ENCODE results near the gene SLAMF8.

The SLAMF8 gene

GRCh38 chr1:159826441-159827101 lies at the start of gene SLAMF8:
Gene SLAMF8, plus strand, starts transcription at chr1:159826873. Its CDS starts 26 bp downstream, at chr1:159826899.
- peak; percentile 16 to 38 for DNase-seq

DNA sequence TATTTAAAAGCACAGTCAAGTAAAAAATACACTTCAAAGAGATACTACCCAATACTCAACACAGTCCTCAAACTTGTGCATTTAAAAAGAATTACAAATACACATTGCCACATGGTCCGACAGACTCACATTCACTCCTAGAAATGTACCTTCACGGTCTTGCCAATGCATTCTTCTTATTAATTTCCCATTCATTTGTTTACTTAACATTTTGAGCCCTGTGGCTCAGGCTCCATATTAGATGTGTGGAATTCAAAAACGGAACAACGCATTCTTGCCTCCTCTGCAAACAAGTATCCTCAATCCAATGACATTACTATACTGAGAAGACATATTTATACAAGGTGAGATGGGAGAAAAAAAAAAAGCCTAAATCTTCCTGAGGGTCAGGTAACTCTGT lies 48.4 kb upstream of the SLAMF8 start:
- DNase-seq: no peak

DNA sequence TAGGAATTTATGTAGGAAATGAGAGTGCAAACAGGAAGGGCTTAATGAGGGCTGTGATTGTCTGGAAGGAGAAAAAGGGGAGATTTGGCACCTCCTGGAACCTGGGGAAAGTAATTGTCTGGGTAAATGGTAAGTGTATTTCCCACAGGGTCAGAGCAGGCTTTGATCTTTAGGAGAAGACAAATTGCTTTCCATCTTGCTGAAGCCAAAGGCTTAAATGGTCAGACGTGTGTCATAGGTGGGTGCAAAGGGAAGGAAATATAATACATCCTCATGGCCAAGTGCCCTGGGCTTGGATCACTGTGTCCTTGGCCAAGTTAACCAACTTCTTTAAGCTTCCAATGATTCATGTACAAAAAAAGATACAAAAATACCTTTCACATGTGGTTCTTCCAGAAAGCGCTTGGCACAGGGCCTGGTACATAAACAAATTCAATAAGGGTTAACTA lies 47.2 kb upstream of the SLAMF8 start:
- DNase-seq: no peak

DNA sequence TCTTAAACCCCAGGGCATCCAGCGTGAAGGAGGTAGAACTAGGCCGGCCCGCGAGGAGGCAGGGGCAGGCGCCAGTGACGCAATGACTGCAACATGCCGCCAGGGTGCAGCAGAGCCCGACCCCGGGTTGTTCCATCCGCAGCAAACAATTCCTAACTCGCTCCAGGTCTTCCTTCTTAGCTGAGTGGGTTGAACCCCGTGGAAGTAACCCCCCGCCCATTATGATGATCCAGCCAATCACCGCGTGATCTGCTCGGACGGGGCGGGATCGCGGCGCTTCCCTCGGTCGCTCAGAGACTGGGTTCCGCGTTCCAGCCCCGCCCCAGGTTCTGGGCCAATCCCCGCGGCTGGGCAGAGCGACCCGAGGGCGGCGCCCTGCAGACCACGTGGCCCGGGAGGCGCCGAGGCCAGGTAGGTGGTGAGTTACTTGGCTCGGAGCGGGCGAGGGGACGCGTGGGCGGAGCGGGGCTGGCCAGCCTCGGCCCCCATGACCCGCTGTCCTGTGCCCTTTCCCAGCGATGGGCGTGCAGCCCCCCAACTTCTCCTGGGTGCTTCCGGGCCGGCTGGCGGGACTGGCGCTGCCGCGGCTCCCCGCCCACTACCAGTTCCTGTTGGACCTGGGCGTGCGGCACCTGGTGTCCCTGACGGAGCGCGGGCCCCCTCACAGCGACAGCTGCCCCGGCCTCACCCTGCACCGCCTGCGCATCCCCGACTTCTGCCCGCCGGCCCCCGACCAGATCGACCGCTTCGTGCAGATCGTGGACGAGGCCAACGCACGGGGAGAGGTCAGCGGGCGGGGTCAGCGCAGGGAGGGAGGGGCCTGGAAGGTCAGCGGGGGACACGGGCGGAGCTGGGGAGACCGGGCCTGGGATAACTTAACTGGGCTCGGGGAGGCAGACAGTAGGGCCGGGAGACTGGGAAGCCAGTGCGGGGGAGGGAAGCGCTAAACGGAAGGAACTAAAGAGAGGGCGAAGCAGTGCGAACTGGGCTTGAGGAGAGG lies 45.8 kb upstream of the SLAMF8 start, which contains the start of gene DUSP23:
TSS of gene DUSP23 (plus strand) at position 380 of the 1,000 bp plus-strand sequence. CDS start at position 519, 139 bp downstream.
- DNase-seq: no peak

GRCh38 chr1:159781992-159782391 lies 44.7 kb upstream of the SLAMF8 start:
- DNase-seq: no peak

- no peak for DNase-seq
Observed at GRCh38 chr1:159783724-159784123, 42.9 kb upstream of the SLAMF8 start.

- DNase-seq: no peak
Observed at GRCh38 chr1:159786465-159786864, 40.2 kb upstream of the SLAMF8 start.

GRCh38 chr1:159786966-159787365 lies 39.7 kb upstream of the SLAMF8 start:
- no peak for DNase-seq

- peak in 1 of 2 experiments; percentile 2 for DNase-seq
Observed at GRCh38 chr1:159790237-159790917, 36.3 kb upstream of the SLAMF8 start.

DNA sequence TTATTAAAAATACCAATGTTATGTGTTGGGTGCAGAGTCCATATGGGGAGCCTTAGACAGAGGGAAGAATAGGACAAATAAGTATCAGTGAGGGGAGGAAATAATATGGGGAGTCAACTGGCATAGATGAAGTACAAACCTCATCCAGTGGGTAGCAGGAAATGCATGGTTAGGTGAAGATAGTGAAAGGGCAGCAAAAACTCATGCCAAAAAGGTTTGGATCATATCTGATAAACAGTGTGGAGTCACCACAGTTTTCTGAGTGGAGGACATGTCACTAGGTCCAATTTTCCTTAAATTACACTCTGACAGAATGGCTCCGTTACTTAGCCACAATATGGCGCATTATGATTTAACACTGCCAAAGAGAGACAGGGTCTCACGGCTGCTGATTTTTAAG lies 35.6 kb upstream of the SLAMF8 start:
- no peak for DNase-seq

GRCh38 chr1:159791461-159791860 lies 35.2 kb upstream of the SLAMF8 start:
- no peak for DNase-seq

- no peak for DNase-seq
Observed at GRCh38 chr1:159795534-159795933, 31.1 kb upstream of the SLAMF8 start.

GRCh38 chr1:159798893-159799292 lies 27.8 kb upstream of the SLAMF8 start:
- peak; percentile 70 to 71 for DNase-seq

DNA sequence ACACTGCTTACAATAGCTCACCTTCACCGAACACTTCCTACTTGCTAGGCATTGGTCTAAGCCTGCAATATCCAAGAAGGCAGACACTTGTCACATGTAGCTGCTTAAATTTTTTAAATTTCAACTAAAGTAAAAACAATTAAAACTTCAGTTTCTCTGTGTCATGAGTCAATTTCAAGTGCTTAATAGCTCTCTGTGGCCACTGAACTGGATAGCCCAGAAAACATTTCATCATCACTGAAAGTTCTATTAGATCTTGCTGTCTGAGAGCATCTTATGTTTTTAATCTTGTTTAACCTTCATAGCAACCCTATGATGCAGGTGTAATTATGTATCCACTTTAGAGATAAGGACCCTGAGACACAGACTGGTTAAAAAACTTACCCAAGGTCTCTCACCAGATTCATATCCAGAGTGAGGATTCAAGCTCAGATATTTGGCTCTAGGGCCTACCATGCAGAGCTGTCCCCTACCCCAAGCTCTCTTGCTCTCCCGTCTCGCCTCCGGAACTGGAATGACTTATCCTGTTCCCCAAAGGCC lies 27.2 kb upstream of the SLAMF8 start:
- no peak for DNase-seq

- DNase-seq: peak in 1 of 2 experiments; percentile 10
Observed at GRCh38 chr1:159800177-159800930, 26.3 kb upstream of the SLAMF8 start.

DNA sequence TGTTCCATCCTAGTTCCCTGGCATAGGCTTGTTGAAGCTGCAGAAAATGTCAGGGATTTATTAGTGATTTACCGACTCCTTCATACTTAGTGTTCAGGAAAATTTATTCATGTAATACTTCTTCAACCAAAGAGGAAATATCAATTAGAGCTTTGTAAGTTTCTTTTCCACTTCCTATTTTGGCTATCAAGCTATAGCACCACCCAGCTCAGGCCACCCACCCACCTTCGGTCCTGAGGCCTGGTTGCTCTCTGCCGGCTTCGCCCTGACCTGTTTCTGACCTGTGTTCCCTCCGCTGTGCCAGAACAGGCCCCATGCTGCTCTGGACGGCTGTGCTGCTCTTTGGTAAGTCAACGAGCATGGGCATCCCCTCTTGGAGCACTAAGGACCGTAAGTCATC lies 24.6 kb upstream of the SLAMF8 start, which contains the start of gene FCRL6:
TSS of gene FCRL6 (plus strand) at position 250 of the 400 bp plus-strand sequence. CDS start at position 315, 65 bp downstream.
- DNase-seq: no peak

- no peak for DNase-seq
Observed at GRCh38 chr1:159803956-159804689, 22.6 kb upstream of the SLAMF8 start.

- no peak for DNase-seq
Observed at GRCh38 chr1:159804924-159805323, 21.7 kb upstream of the SLAMF8 start.

- no peak for DNase-seq
Observed at GRCh38 chr1:159815926-159816325, 10.7 kb upstream of the SLAMF8 start.

DNA sequence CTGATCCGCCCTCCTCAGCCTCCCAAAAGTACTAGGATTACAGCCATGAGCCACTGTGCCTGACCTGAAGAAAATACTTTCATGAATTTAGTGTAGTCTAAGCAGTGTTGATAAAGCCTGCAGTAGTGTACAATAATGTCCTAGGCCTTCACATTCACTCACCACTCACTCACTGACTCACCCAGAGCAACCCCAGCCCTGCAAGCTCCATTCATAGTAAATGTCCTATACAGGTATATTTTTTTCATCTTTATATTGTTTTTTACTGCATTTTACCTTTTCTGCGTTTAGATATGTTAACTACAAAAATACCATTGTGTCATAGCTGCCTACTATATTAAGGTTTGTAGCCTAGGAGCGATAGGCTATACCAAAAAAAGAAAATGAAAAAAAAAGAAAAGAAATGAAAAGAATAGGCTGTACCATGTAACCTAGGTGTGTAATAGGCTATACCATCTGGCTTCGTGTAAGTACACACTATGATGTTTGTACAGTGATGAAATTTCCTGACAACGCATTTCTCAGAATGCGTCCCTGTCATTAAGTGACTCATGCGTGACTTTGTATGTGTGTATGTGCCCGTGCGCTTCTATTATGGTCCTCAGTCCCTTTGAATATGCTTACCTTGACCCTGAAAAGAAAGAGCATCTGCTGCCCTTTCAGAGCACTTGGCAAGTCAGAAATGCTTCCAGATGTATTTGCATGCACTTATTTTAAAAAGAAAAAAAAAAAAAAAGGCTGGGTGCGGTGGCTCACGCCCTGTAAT lies 9.2 kb upstream of the SLAMF8 start:
- no peak for DNase-seq

Data from AML-193 (cell line).